H9 (cell line): ENCODE measurements around the gene DAAM2. TPM values are rescaled to one million over a fixed set of nuclear protein-coding genes. Genes with fewer than 3 reads are reported as not detected.

Experiments used
- DNase-seq: peaks from one replicate; pipeline ENCODE4 v3.0.0-alpha.2; 2017
- H2AFZ ChIP-seq: one replicate; pipeline ENCODE4 v1.6.1; 2013; ENCODE audit warnings: mild to moderate bottlenecking, low read length, control low read depth, moderate library complexity
- H2AK5ac ChIP-seq: 2 replicates; pipeline ENCODE4 v1.6.1; 2013; ENCODE audit warnings: low read length, control low read depth, mixed read lengths; ENCODE audit not compliant: insufficient read length
- H2BK120ac ChIP-seq: one replicate; pipeline ENCODE4 v1.6.1; 2013; ENCODE audit warnings: low read depth, mild to moderate bottlenecking, low read length, control low read depth, inconsistent platforms; ENCODE audit not compliant: poor library complexity, severe bottlenecking
- H2BK12ac ChIP-seq: 2 replicates; pipeline ENCODE4 v1.6.1; 2013; ENCODE audit warnings: low read length, control low read depth, mixed read lengths, low read depth; ENCODE audit not compliant: insufficient read length
- H2BK15ac ChIP-seq: 2 replicates; pipeline ENCODE4 v1.6.1; 2013; ENCODE audit warnings: low read depth, low read length, control low read depth
- H2BK20ac ChIP-seq: one replicate; pipeline ENCODE4 v1.6.1; 2013; ENCODE audit warnings: low read depth, mild to moderate bottlenecking, low read length, control low read depth, inconsistent platforms; ENCODE audit not compliant: poor library complexity, severe bottlenecking
- H2BK5ac ChIP-seq: 2 replicates; pipeline ENCODE4 v1.6.1; 2013; ENCODE audit warnings: low read length, control low read depth, mixed read lengths; ENCODE audit not compliant: insufficient read length
- H3K14ac ChIP-seq: 2 replicates; pipeline ENCODE4 v1.6.1; 2013; ENCODE audit warnings: low read length, control low read depth; ENCODE audit not compliant: insufficient read depth
- H3K18ac ChIP-seq: 2 replicates; pipeline ENCODE4 v1.6.1; 2013; ENCODE audit warnings: low read depth, mild to moderate bottlenecking, mixed read lengths, low read length, control low read depth; ENCODE audit not compliant: insufficient read length
- H3K23ac ChIP-seq: 2 replicates; pipeline ENCODE4 v1.6.1; 2013; ENCODE audit warnings: low read length, control low read depth, mixed read lengths, low read depth; ENCODE audit not compliant: insufficient read length
- H3K23me2 ChIP-seq: 2 replicates; pipeline ENCODE4 v1.6.1; 2013; ENCODE audit warnings: low read depth, mild to moderate bottlenecking, mixed read lengths, low read length, control low read depth; ENCODE audit not compliant: insufficient read length, poor library complexity, severe bottlenecking
- H3K27ac ChIP-seq: 2 replicates; pipeline ENCODE4 v1.5.1; 2013; ENCODE audit warnings: low read length, control low read depth, mixed read lengths, low read depth; ENCODE audit not compliant: insufficient read length
- H3K27me3 ChIP-seq: 2 replicates; pipeline ENCODE4 v1.6.1; 2013; ENCODE audit warnings: low read length, control low read depth, inconsistent platforms; ENCODE audit not compliant: insufficient read depth
- H3K4ac ChIP-seq: 2 replicates; pipeline ENCODE4 v1.6.1; 2013; ENCODE audit warnings: low read depth, mild to moderate bottlenecking, control low read depth, inconsistent platforms, low read length, moderate library complexity
- H3K4me1 ChIP-seq: 2 replicates; pipeline ENCODE4 v1.6.1; 2013; ENCODE audit warnings: low read length, control low read depth, inconsistent platforms; ENCODE audit not compliant: insufficient read depth
- H3K4me2 ChIP-seq: 2 replicates; pipeline ENCODE4 v1.6.1; 2013; ENCODE audit warnings: low read length, control low read depth, mixed read lengths; ENCODE audit not compliant: insufficient read length, insufficient read depth
- H3K56ac ChIP-seq: 2 replicates; pipeline ENCODE4 v1.6.1; 2013; ENCODE audit warnings: low read depth, mild to moderate bottlenecking, mixed read lengths, low read length, control low read depth; ENCODE audit not compliant: insufficient read length
- H3K79me1 ChIP-seq: 2 replicates; pipeline ENCODE4 v1.6.1; 2013; ENCODE audit warnings: low read depth, mild to moderate bottlenecking, moderate library complexity, low read length, control low read depth, inconsistent platforms; ENCODE audit not compliant: insufficient read depth, poor library complexity, severe bottlenecking
- H3K79me2 ChIP-seq: 2 replicates; pipeline ENCODE4 v1.6.1; 2013; ENCODE audit warnings: low read length, control low read depth, inconsistent platforms; ENCODE audit not compliant: insufficient read depth
- H3K9ac ChIP-seq: 2 replicates; pipeline ENCODE4 v1.6.1; 2013; ENCODE audit warnings: low read length, control low read depth, mixed read lengths; ENCODE audit not compliant: insufficient read length; ENCODE audit errors: extremely low read depth
- H3K9me3 ChIP-seq: one replicate; pipeline ENCODE4 v1.6.1; 2013; ENCODE audit warnings: low read depth, low read length, inconsistent platforms; ENCODE audit not compliant: control insufficient read depth
- H3T11ph ChIP-seq: one replicate; pipeline ENCODE4 v1.6.1; 2013; ENCODE audit warnings: mild to moderate bottlenecking, low read length, control low read depth, inconsistent platforms
- H4K20me1 ChIP-seq: one replicate; pipeline ENCODE4 v1.6.1; 2013; ENCODE audit not compliant: control insufficient read depth, insufficient read length, insufficient read depth
- H4K5ac ChIP-seq: 2 replicates; pipeline ENCODE4 v1.6.1; 2013; ENCODE audit warnings: low read depth, mild to moderate bottlenecking, mixed read lengths, low read length, control low read depth; ENCODE audit not compliant: insufficient read length
- H4K8ac ChIP-seq: replicated peaks from 2 replicates; pipeline ENCODE4 v1.6.1; 2013; ENCODE audit warnings: low read length, control low read depth, mixed read lengths, low read depth; ENCODE audit not compliant: insufficient read length
- H4K91ac ChIP-seq: 2 replicates; pipeline ENCODE4 v1.6.1; 2013; ENCODE audit warnings: low read depth, mild to moderate bottlenecking, moderate library complexity, mixed read lengths, low read length, control low read depth; ENCODE audit not compliant: insufficient read length
- H3K27ac Mint-ChIP-seq, 3 experiments: 2 replicates in 2 of 3; 3 replicates in 1 of 3; pipeline ENCODE4 v1.8.0; 2020 to 2021; ENCODE audit warnings: mixed read lengths in 3 of 3, mild to moderate bottlenecking in 1 of 3, moderate library complexity in 1 of 3
- H3K27me3 Mint-ChIP-seq: 2 replicates; pipeline ENCODE4 v1.8.0; 2021; ENCODE audit warnings: low read depth, mild to moderate bottlenecking, moderate library complexity, mixed read lengths
- H3K36me3 Mint-ChIP-seq, 3 experiments: 2 replicates in 2 of 3; 3 replicates in 1 of 3; pipeline ENCODE4 v1.8.0; 2020 to 2021; ENCODE audit warnings: low read depth in 3 of 3, mixed read lengths in 3 of 3; ENCODE audit not compliant: insufficient read depth in 1 of 3
- H3K4me1 Mint-ChIP-seq, 2 experiments: 2 replicates each; pipeline ENCODE4 v1.8.0; 2020; ENCODE audit warnings: mixed read lengths in 2 of 2
- H3K4me3 Mint-ChIP-seq, 2 experiments: 2 replicates in 1 of 2; 3 replicates in 1 of 2; pipeline ENCODE4 v1.8.0; 2020 to 2021; ENCODE audit warnings: mild to moderate bottlenecking in 2 of 2, mixed read lengths in 2 of 2, moderate library complexity in 1 of 2
- H3K9me3 Mint-ChIP-seq, 2 experiments: 2 replicates in 1 of 2; 3 replicates in 1 of 2; pipeline ENCODE4 v1.8.0; 2020; ENCODE audit warnings: mild to moderate bottlenecking in 2 of 2, mixed read lengths in 2 of 2, moderate library complexity in 1 of 2
- WGBS: extraction: QIAGEN DNeasy Blood & Tissue Kit; methylation state at CpG from one replicate; pipeline ENCODE4 v1.1.7; 2013; ENCODE audit warnings: missing lambda C conversion rate, low lambda C conversion rate, mixed read lengths; ENCODE audit not compliant: insufficient read length; ENCODE audit errors: extremely low coverage; 5-methylcytosine and 5-hydroxymethylcytosine counted together
- total RNA-seq: library from RNA; stranded (reverse); gene quantifications from 2 replicates; pipeline ENCODE4 v1.2.1, GENCODE V29; 2021
- TF ChIP-seq, protein P1 (sequence below): fragments of 200-600 bp; sonication (generic); conservative IDR thresholded peaks from 3 replicates; pipeline ENCODE4 v1.8.0; 2021; ENCODE audit warnings: antibody characterized with exemption, mild to moderate bottlenecking

The DAAM2 gene
- total RNA-seq, 1 experiment from 2014 or later = 1.1 TPM

DNA sequence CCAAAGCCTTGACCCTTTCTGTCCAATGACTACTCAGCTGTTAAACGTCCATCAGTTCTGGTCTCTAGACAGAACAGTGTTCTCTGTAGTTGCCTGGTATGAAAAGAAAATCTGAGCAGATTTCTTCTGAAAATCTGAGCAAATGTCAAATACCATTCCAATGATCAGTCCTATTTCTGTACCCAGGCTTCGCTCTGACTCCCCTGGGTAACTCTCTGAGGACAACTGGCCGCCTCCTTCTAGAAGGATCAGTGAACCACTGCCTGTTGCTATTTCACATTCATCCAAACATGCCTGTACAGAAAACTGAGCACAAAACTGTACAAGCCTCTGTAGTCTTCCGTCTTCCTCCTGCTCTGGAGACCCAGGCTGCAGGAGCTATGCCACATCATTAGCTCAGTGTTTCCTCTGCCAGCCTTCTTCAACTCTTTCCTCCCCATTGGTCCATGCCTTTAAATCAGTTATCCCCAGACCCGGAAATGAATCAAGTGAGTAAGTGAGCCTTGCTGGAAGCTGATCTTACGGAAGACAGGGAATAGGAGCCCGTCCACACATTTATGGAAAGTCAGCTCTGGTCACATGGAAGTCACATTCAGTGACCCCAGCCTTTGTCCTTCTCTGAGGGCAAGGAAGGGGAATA is 63.3 kb downstream of the DAAM2 start:
- H2BK5ac ChIP-seq = no peak overlapping the region
- H3K4me2 ChIP-seq = no peak overlapping the region

More for the DNA sequence above, 63.3 kb downstream of the DAAM2 start:
- H4K5ac ChIP-seq = no peak overlapping the region
- Mint-ChIP-seq H3K27me3 (peaks cover 7% of the 10 kb centered on the region), H3K36me3 (no peaks in the 10 kb centered on the region), H3K4me3 (no peak overlapping the region), H3K27ac (peak overlapping the region in 1 of 3 experiments; percentile 19; a peak in 1 of 7 replicates), H3K4me1 (peaks cover 7 to 9% of the 10 kb centered on the region in 2 experiments), H3K9me3 (no peaks in the 10 kb centered on the region)
- H3K79me1 ChIP-seq = no peaks in the 10 kb centered on the region
- no peak overlapping the region for H2BK12ac ChIP-seq
- no peak overlapping the region for H3K56ac ChIP-seq
- H3K4me1 ChIP-seq = no peaks in the 10 kb centered on the region
- no peak overlapping the region for H3K18ac ChIP-seq
- H4K91ac ChIP-seq = no peak overlapping the region
- DNase-seq = no peak
- H3K23me2 ChIP-seq = no peaks in the 10 kb centered on the region
- no peak overlapping the region for H2BK20ac ChIP-seq
- no peak overlapping the region for H3K27ac ChIP-seq
- H3K79me2 ChIP-seq = no peaks in the 10 kb centered on the region
- no peak overlapping the region for H3K23ac ChIP-seq
- no peaks in the 10 kb centered on the region for H3K27me3 ChIP-seq
- H2AK5ac ChIP-seq = no peak overlapping the region
- H3K9ac ChIP-seq = no peak overlapping the region
- no peak overlapping the region for H3K14ac ChIP-seq
- no peaks in the 10 kb centered on the region for H3K9me3 ChIP-seq
- H2BK120ac ChIP-seq = no peak overlapping the region
- H4K20me1 ChIP-seq = no peaks in the 10 kb centered on the region
- H3T11ph ChIP-seq = no peak overlapping the region
- H4K8ac ChIP-seq = no peak overlapping the region
- H3K4ac ChIP-seq = no peak overlapping the region
- no CpG with 5 or more reads among the region's 7 CpGs for WGBS
- no peak overlapping the region for H2AFZ ChIP-seq
- H2BK15ac ChIP-seq = no peak overlapping the region
- TF ChIP-seq, protein P1, sequence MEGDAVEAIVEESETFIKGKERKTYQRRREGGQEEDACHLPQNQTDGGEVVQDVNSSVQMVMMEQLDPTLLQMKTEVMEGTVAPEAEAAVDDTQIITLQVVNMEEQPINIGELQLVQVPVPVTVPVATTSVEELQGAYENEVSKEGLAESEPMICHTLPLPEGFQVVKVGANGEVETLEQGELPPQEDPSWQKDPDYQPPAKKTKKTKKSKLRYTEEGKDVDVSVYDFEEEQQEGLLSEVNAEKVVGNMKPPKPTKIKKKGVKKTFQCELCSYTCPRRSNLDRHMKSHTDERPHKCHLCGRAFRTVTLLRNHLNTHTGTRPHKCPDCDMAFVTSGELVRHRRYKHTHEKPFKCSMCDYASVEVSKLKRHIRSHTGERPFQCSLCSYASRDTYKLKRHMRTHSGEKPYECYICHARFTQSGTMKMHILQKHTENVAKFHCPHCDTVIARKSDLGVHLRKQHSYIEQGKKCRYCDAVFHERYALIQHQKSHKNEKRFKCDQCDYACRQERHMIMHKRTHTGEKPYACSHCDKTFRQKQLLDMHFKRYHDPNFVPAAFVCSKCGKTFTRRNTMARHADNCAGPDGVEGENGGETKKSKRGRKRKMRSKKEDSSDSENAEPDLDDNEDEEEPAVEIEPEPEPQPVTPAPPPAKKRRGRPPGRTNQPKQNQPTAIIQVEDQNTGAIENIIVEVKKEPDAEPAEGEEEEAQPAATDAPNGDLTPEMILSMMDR = no peak
